ENCODE results near the gene OTOP3. TPM values are rescaled to one million over a fixed set of nuclear protein-coding genes. Genes with fewer than 3 reads are reported as not detected.

OTOP3 gene
- total RNA-seq, 4 donors from 2014 or later, result 0.65 to 0.98 TPM; not detected in 2

DNA sequence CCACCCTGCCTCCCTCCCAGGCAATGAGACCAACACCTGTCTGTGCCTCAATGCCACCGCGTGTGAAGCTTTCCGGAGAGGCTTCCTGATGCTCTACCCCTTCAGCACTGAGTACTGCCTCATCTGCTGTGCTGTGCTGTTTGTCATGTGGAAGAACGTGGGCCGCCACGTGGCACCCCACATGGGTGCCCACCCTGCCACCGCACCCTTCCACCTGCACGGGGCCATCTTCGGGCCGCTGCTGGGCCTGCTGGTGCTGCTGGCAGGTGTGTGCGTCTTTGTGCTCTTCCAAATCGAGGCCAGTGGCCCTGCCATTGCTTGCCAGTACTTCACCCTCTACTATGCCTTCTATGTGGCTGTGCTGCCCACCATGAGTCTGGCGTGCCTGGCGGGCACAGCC is 10.9 kb downstream of the OTOP3 start:
- peaks cover 22% of the 10 kb centered on the region for H3K27me3 ChIP-seq
- 94% methylated on average over 3 of the region's 14 CpGs for WGBS
- no peak for TF ChIP-seq POLR2A (IDR thresholded peaks at IDR 0.05)
- TF ChIP-seq EP300 (IDR thresholded peaks at IDR 0.05), result no peak
- no peak for TF ChIP-seq POLR2AphosphoS5 (IDR thresholded peaks at IDR 0.05)
- TF ChIP-seq, protein P1, sequence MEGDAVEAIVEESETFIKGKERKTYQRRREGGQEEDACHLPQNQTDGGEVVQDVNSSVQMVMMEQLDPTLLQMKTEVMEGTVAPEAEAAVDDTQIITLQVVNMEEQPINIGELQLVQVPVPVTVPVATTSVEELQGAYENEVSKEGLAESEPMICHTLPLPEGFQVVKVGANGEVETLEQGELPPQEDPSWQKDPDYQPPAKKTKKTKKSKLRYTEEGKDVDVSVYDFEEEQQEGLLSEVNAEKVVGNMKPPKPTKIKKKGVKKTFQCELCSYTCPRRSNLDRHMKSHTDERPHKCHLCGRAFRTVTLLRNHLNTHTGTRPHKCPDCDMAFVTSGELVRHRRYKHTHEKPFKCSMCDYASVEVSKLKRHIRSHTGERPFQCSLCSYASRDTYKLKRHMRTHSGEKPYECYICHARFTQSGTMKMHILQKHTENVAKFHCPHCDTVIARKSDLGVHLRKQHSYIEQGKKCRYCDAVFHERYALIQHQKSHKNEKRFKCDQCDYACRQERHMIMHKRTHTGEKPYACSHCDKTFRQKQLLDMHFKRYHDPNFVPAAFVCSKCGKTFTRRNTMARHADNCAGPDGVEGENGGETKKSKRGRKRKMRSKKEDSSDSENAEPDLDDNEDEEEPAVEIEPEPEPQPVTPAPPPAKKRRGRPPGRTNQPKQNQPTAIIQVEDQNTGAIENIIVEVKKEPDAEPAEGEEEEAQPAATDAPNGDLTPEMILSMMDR (IDR thresholded peaks at IDR 0.05), result no peak

DNA sequence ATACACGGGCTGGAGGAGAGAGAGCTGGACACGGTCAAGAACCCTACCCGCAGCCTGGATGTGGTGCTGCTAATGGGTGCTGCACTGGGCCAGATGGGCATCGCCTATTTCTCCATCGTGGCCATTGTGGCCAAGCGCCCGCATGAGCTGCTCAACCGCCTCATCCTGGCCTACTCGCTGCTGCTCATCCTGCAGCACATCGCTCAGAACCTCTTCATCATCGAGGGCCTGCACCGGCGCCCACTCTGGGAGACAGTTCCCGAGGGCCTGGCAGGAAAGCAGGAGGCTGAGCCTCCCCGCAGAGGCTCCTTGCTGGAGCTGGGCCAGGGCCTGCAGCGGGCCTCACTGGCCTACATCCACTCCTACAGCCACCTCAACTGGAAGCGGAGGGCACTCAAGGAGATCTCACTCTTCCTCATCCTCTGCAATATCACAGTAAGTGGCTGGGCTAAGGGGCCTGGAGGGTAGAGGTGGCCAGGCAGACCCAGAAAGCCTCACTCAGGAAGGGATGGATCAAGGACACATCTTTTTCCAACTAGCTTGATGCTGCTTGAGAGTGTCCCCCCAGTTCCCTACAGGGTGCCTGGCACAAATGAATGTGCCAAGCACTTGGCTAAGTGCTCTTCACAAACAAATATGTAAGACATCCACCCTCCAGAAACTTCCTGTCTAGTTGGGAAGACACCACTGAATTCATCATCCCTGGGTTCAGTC is 11.5 kb downstream of the OTOP3 start:
- TF ChIP-seq, protein P1 (IDR thresholded peaks at IDR 0.05), result no peak
- TF ChIP-seq POLR2A (IDR thresholded peaks at IDR 0.05) (no peak), EP300 (IDR thresholded peaks at IDR 0.05) (no peak)
- H3K4me3 ChIP-seq, result no peak overlapping the region
- 100% methylated on average over 3 of the region's 17 CpGs for WGBS
- H3K27ac ChIP-seq, result no peak overlapping the region
- peaks cover 4% of the 10 kb centered on the region for H3K4me1 ChIP-seq
- H3K27me3 ChIP-seq, result peaks cover 26% of the 10 kb centered on the region
- no peak for DNase-seq (ENCODE audit: low spot score in 2 of 2)
- no peaks in the 10 kb centered on the region for H3K36me3 ChIP-seq
- H3K9me3 ChIP-seq, result no peaks in the 10 kb centered on the region

More for the DNA sequence above, 10.9 kb downstream of the OTOP3 start:
- H3K4me3 ChIP-seq, result no peak overlapping the region
- no peaks in the 10 kb centered on the region for H3K36me3 ChIP-seq
- H3K9me3 ChIP-seq, result no peaks in the 10 kb centered on the region
- no peak overlapping the region for H3K27ac ChIP-seq
- H3K4me1 ChIP-seq, result peaks cover 4% of the 10 kb centered on the region
- no peak for DNase-seq (ENCODE audit: low spot score in 2 of 2)

DNA sequence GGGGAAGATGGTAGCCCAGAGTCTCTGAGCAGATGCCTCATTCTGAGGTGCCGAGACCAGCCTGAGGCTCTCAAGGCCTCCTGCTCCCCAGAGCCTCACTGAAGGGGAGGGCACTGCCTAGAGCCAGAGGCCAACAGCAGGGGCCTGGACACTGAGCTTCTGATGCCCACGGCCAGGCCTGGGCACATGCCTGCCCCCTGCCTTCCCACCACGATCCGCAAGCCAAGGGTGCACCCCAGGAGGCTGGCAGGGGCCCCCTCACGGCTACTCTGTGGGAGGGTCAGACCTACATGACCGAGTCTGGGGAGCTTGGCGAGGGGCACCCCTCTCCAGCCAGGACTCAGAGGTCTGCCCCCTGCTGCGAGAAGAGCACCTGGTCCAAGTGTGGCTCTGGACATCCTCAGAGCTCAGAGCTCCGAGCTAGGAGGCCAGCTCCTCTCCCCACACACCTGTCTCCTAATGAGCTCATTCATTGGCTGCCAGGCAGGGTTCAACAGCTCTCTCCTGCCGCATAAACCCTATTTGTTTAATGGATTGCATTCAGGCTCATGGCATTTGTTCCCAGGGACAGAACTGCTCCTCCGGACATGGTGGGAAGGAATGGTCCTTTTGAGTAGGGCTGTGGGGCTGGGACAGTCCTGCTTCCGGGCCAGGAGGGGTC is 13.9 kb downstream of the OTOP3 start:
- 72% methylated on average over 3 of the region's 12 CpGs for WGBS
- H3K9me3 ChIP-seq, result no peaks in the 10 kb centered on the region
- TF ChIP-seq EP300 (IDR thresholded peaks at IDR 0.05), result no peak
- TF ChIP-seq, protein P1 (IDR thresholded peaks at IDR 0.05), result no peak
- H3K4me1 ChIP-seq, result no peaks in the 10 kb centered on the region
- H3K27me3 ChIP-seq, result peaks cover 22% of the 10 kb centered on the region
- no peaks in the 10 kb centered on the region for H3K36me3 ChIP-seq
- H3K27ac ChIP-seq, result no peak overlapping the region
- no peak for DNase-seq (ENCODE audit: low spot score in 2 of 2)
- H3K4me3 ChIP-seq, result no peak overlapping the region

DNA sequence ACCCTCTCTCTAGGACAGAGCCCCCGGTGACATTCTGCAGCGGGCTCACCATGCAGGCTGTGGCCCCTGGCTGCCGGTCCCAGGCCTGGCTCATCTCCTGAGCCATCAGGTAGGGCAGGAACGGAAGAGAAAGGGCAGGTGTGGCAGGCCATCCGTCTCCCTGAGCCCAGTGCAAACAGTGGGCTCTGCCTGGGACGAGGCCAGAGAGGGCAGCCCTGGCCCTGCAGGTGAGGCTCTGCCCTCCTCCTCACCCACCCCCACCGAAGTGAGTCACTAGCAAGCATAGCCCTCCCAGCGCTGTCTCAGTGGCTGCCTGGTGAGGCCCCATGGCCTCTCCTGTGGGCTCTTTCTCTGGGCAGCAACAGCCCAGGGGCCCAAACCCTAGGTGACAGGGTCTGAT is 14.5 kb downstream of the OTOP3 start:
- Histone ChIP-seq H3K27ac (no peak overlapping the region), H3K9me3 (no peaks in the 10 kb centered on the region), H3K36me3 (no peaks in the 10 kb centered on the region), H3K27me3 (peaks cover 22% of the 10 kb centered on the region), H3K4me3 (no peak overlapping the region), H3K4me1 (no peaks in the 10 kb centered on the region)
- TF ChIP-seq EP300 (IDR thresholded peaks at IDR 0.05) (no peak), POLR2AphosphoS5 (IDR thresholded peaks at IDR 0.05) (no peak), POLR2A (IDR thresholded peaks at IDR 0.05) (no peak)
- TF ChIP-seq, protein P1 (IDR thresholded peaks at IDR 0.05), result no peak
- no peak for DNase-seq (ENCODE audit: low spot score in 2 of 2)
- WGBS, result no CpG with 5 or more reads among the region's 8 CpGs

DNA sequence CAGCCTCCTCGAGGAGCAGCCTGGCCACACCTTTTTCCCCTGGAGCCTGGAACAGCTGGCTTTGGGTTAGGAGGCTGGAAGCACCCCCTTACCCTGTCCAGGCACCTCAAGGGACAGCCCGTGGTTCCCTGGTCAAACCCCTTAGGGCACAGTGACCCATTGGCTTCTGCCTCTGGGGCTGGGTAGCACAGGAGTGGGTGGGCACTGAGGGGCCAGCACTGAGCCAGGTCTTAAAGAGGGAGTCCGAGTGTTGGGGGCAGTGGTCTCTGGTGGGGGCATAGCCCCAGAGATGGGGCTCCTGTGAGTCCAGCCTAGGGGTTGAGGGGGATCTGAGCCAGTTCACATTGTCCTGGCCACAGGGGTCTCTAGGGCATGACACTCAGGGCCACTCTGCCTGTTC is 15.4 kb downstream of the OTOP3 start:
- H3K4me3 ChIP-seq, result no peak overlapping the region
- 55% methylated on average over 2 of the region's 3 CpGs for WGBS
- no peaks in the 10 kb centered on the region for H3K9me3 ChIP-seq
- no peak for DNase-seq (ENCODE audit: low spot score in 2 of 2)
- no peak for TF ChIP-seq POLR2A (IDR thresholded peaks at IDR 0.05)
- TF ChIP-seq, protein P1 (IDR thresholded peaks at IDR 0.05), result no peak
- TF ChIP-seq EP300 (IDR thresholded peaks at IDR 0.05), result no peak
- TF ChIP-seq POLR2AphosphoS5 (IDR thresholded peaks at IDR 0.05), result no peak
- H3K4me1 ChIP-seq, result no peaks in the 10 kb centered on the region
- peaks cover 22% of the 10 kb centered on the region for H3K27me3 ChIP-seq
- H3K27ac ChIP-seq, result no peak overlapping the region
- H3K36me3 ChIP-seq, result no peaks in the 10 kb centered on the region
